Stomach (tissue), 4 donors: ENCODE data around the gene REG4.

Source experiments
- EP300 ChIP-seq: sonication (generic); formaldehyde crosslinking; IDR thresholded peaks from one replicate; pipeline ENCODE4 v1.6.1; 2017; ENCODE audit warnings: antibody characterized with exemption
- POLR2A ChIP-seq, 4 donors: fragments of 450-650 bp; IDR thresholded peaks; one replicate each; pipeline ENCODE4 v1.6.1; 2016; ENCODE audit warnings: antibody characterized with exemption in 4 of 4, control low read depth in 2 of 4, mild to moderate bottlenecking in 1 of 4, moderate library complexity in 1 of 4
- TF ChIP-seq, protein P1 (sequence below), 7 experiments: fragments of 450-650 bp in 4 of 7; fragments of 200-600 bp in 3 of 7; sonication (generic) in 3 of 7; IDR thresholded peaks; one replicate each; pipeline ENCODE4 v1.5.1; 2016 to 2019; ENCODE audit warnings: antibody characterized with exemption in 7 of 7, control low read depth in 2 of 7, mild to moderate bottlenecking in 1 of 7

DNA sequence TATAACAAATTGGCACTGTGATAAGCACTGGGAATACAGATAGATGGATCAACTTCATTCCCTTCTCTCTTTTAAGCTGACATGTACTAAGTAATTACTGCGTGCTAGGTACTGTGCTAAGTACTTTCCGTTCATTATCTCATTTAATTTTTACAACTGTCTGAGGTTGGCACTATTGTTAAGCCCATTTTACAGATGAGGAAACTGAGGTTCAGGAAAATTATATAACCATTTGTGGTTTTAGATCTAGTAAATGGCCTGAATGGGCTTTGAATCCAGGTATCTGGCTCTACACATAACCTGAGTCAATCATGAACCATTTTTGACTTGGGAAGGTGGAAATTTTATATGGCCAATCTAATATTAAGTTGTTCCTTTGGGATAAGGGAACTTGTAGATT, 39.0 kb downstream of the REG4 start:
- TF ChIP-seq, protein P1, sequence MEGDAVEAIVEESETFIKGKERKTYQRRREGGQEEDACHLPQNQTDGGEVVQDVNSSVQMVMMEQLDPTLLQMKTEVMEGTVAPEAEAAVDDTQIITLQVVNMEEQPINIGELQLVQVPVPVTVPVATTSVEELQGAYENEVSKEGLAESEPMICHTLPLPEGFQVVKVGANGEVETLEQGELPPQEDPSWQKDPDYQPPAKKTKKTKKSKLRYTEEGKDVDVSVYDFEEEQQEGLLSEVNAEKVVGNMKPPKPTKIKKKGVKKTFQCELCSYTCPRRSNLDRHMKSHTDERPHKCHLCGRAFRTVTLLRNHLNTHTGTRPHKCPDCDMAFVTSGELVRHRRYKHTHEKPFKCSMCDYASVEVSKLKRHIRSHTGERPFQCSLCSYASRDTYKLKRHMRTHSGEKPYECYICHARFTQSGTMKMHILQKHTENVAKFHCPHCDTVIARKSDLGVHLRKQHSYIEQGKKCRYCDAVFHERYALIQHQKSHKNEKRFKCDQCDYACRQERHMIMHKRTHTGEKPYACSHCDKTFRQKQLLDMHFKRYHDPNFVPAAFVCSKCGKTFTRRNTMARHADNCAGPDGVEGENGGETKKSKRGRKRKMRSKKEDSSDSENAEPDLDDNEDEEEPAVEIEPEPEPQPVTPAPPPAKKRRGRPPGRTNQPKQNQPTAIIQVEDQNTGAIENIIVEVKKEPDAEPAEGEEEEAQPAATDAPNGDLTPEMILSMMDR (IDR thresholded peaks at IDR 0.05): no peak
- TF ChIP-seq EP300 (no peak), POLR2A (IDR thresholded peaks at IDR 0.05) (no peak)
